NCI-H2107 treated with DMSO at 0.1 percent for 48 hours (cell line): ENCODE results near the gene NRL.
"Not testable (repeated sequence)": the region's sequence is repeated elsewhere in the genome, so short reads cannot be mapped to it uniquely, and the experiment has no call there.

ENCODE experiments used
- DNase-seq: peaks from one replicate; lab custom pipeline; 2025; ENCODE audit not compliant: unreplicated experiment; lab: John Stamatoyannopoulos, UW

The NRL gene

GRCh38 chr14:24127673-24128072 is 12.9 kb upstream of the NRL start:
- no peak for DNase-seq

- no peak for DNase-seq
These were observed 12.2 kb upstream of the NRL start for GRCh38 chr14:24126939-24127338.

- DNase-seq, result no peak
These were observed 9.0 kb upstream of the NRL start for GRCh38 chr14:24123424-24124417.

- DNase-seq, result no peak
These were observed 8.1 kb upstream of the NRL start for GRCh38 chr14:24122898-24123297.

GRCh38 chr14:24122416-24122815 is 7.7 kb upstream of the NRL start:
- no peak for DNase-seq

- no peak for DNase-seq
These were observed 6.5 kb upstream of the NRL start for GRCh38 chr14:24121210-24121609.

- DNase-seq, result no peak
These were observed 4.9 kb upstream of the NRL start for GRCh38 chr14:24119691-24120090.

- DNase-seq, result no peak
These were observed 2.4 kb upstream of the NRL start for GRCh38 chr14:24117179-24117578.

- no peak for DNase-seq
These were observed 1.5 kb upstream of the NRL start for GRCh38 chr14:24116128-24116814.

- DNase-seq, result no peak
These were observed 826 bp upstream of the NRL start for GRCh38 chr14:24115422-24116127.

GRCh38 chr14:24113801-24114531 is 783 bp downstream of the NRL start:
- DNase-seq, result peak; percentile 91

GRCh38 chr14:24113379-24113800 is 1.4 kb downstream of the NRL start:
- DNase-seq, result no peak

GRCh38 chr14:24110523-24110922 is 4.2 kb downstream of the NRL start:
- DNase-seq, result no peak

- DNase-seq, result no peak
These were observed 4.7 kb downstream of the NRL start for GRCh38 chr14:24110060-24110459.

GRCh38 chr14:24108336-24108874 is 6.3 kb downstream of the NRL start:
- no peak for DNase-seq

- no peak for DNase-seq
These were observed 8.0 kb downstream of the NRL start for GRCh38 chr14:24106672-24107271.

- DNase-seq, result not testable (repeated sequence)
These were observed 9.0 kb downstream of the NRL start for GRCh38 chr14:24105609-24106239.

GRCh38 chr14:24103451-24103850 is 11.3 kb downstream of the NRL start:
- no peak for DNase-seq

GRCh38 chr14:24102357-24103048 is 12.2 kb downstream of the NRL start:
- DNase-seq, result no peak
